DND-41 (cell line): ENCODE measurements around the gene IGLL5.
A peak's percentile ranks its signal among the peaks of the same experiment; 100 is the strongest.

Experiments used
- ATAC-seq: fragments of 200-7000 bp; cut with Tn5 transposase; 3 replicates; pipeline ENCODE4 v1.9.1; 2021; ENCODE audit warnings: low read depth; ENCODE audit not compliant: insufficient read depth
- DNase-seq: peaks from one replicate; pipeline ENCODE4 v3.0.0-alpha.2; 2020
- H2AFZ ChIP-seq: 2 replicates; pipeline ENCODE4 v1.6.0; 2012; ENCODE audit warnings: low read depth, low read length
- H3K27ac ChIP-seq: 2 replicates; pipeline ENCODE4 v1.5.1; 2012; ENCODE audit warnings: low read length, inconsistent platforms
- H3K27me3 ChIP-seq: fragments of 200-600 bp; sonication (generic); 2 replicates; pipeline ENCODE4 v1.6.0; 2012; ENCODE audit warnings: low read length, mild to moderate bottlenecking, inconsistent platforms; ENCODE audit not compliant: insufficient read depth, poor library complexity
- H3K36me3 ChIP-seq: 2 replicates; pipeline ENCODE4 v1.5.1; 2012; ENCODE audit warnings: low read length, inconsistent platforms; ENCODE audit not compliant: insufficient read depth
- H3K4me1 ChIP-seq: 2 replicates; pipeline ENCODE4 v1.5.1; 2012; ENCODE audit warnings: mild to moderate bottlenecking, low read length; ENCODE audit not compliant: insufficient read depth
- H3K4me2 ChIP-seq: 2 replicates; pipeline ENCODE4 v1.6.0; 2012; ENCODE audit warnings: mild to moderate bottlenecking, moderate library complexity, low read length, inconsistent platforms; ENCODE audit not compliant: insufficient read depth
- H3K4me3 ChIP-seq, 2 experiments: fragments of 200-600 bp in 1 of 2; shearing (Covaris generic) in 1 of 2; 2 replicates each; pipeline ENCODE4 v1.5.1; 2012 to 2016; ENCODE audit warnings: inconsistent platforms in 2 of 2, low read length in 2 of 2, mild to moderate bottlenecking in 2 of 2, low read depth in 1 of 2, moderate library complexity in 1 of 2
- H3K79me2 ChIP-seq: 2 replicates; pipeline ENCODE4 v1.6.0; 2012; ENCODE audit warnings: low read length, inconsistent platforms; ENCODE audit not compliant: insufficient read depth
- H3K9ac ChIP-seq: 2 replicates; pipeline ENCODE4 v1.6.0; 2012; ENCODE audit warnings: low read depth, mild to moderate bottlenecking, inconsistent platforms, low read length, moderate library complexity
- H3K9me3 ChIP-seq: 2 replicates; pipeline ENCODE4 v1.5.1; 2012; ENCODE audit warnings: low read length, moderate library complexity, mild to moderate bottlenecking, inconsistent platforms; ENCODE audit not compliant: insufficient read depth, severe bottlenecking
- H4K20me1 ChIP-seq: 2 replicates; pipeline ENCODE4 v1.6.0; 2012; ENCODE audit warnings: low read length; ENCODE audit not compliant: insufficient read depth
- EZH2 ChIP-seq: IDR thresholded peaks from 3 replicates; pipeline ENCODE4 v1.6.1; 2012; ENCODE audit warnings: borderline replicate concordance, low read depth, mild to moderate bottlenecking, moderate library complexity, low read length, inconsistent platforms; ENCODE audit not compliant: severe bottlenecking
- TF ChIP-seq, protein P1 (sequence below): IDR thresholded peaks from 2 replicates; pipeline ENCODE4 v1.5.1; 2012; ENCODE audit warnings: borderline replicate concordance, low read length, moderate library complexity, mild to moderate bottlenecking; ENCODE audit not compliant: poor library complexity, severe bottlenecking; ENCODE audit errors: extremely low read depth

Gene IGLL5

DNA sequence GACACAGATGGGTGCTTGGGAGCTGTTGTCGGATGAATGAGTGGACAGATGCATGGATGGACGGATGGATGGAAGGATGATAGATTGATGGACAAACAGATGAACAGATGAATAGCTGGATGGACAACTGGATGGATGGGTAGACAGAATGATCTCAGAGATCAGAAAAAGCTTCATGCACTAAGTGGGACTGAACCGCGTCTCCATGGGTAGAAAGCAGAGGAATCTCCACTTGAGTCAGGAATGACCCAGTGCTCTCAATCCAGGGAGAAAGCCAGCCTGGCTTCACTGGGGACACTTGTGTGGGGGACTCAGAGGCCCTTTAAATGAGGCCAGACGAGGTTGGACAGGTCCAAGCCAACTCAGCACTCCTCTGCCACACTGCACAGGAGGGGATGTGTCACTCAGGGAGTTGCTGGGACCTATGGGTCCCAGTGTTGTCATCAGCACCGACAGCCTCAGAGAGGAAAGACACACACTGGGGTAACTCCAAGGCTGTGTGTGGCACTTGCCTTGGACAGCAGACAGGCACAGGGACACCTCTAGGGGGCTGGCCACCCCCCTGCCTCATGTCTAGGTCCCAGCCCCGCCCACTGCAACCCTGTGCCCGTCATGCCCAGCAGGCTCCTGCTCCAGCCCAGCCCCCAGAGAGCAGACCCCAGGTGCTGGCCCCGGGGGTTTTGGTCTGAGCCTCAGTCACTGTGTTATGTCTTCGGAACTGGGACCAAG lies 5.6 kb downstream of the IGLL5 start:
- Histone ChIP-seq H3K36me3 (no peaks in the 10 kb centered on the region), H2AFZ (no peak overlapping the region), H3K4me3 (no peak overlapping the region), H3K9ac (peak overlapping the region; percentile 47; the same call in 1 of the 2 replicates), H3K79me2 (no peaks in the 10 kb centered on the region), H4K20me1 (no peaks in the 10 kb centered on the region), H3K27ac (peak overlapping the region; percentile 87), H3K27me3 (no peaks in the 10 kb centered on the region), H3K4me1 (peaks cover 32% of the 10 kb centered on the region), H3K9me3 (no peaks in the 10 kb centered on the region), H3K4me2 (no peak overlapping the region)
- DNase-seq (peak; percentile 32), ATAC-seq (no peak)
- TF ChIP-seq EZH2 = no peak
- TF ChIP-seq, protein P1, sequence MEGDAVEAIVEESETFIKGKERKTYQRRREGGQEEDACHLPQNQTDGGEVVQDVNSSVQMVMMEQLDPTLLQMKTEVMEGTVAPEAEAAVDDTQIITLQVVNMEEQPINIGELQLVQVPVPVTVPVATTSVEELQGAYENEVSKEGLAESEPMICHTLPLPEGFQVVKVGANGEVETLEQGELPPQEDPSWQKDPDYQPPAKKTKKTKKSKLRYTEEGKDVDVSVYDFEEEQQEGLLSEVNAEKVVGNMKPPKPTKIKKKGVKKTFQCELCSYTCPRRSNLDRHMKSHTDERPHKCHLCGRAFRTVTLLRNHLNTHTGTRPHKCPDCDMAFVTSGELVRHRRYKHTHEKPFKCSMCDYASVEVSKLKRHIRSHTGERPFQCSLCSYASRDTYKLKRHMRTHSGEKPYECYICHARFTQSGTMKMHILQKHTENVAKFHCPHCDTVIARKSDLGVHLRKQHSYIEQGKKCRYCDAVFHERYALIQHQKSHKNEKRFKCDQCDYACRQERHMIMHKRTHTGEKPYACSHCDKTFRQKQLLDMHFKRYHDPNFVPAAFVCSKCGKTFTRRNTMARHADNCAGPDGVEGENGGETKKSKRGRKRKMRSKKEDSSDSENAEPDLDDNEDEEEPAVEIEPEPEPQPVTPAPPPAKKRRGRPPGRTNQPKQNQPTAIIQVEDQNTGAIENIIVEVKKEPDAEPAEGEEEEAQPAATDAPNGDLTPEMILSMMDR = no peak

GRCh38 chr22:22893891-22894739 lies 6.5 kb downstream of the IGLL5 start:
- no peaks in the 10 kb centered on the region for H3K79me2 ChIP-seq
- peak overlapping the region; percentile 47 for H3K9ac ChIP-seq
- no peaks in the 10 kb centered on the region for H3K9me3 ChIP-seq
- DNase-seq (peak; percentile 11), ATAC-seq (peak; percentile 52; the same call in 2 of the 3 replicates)
- H2AFZ ChIP-seq = no peak overlapping the region
- H3K27ac ChIP-seq = peak overlapping the region; percentile 87
- no peaks in the 10 kb centered on the region for H3K36me3 ChIP-seq
- H3K4me3 ChIP-seq = no peak overlapping the region; a peak in 1 of 4 replicates
- no peaks in the 10 kb centered on the region for H3K27me3 ChIP-seq
- no peaks in the 10 kb centered on the region for H4K20me1 ChIP-seq
- H3K4me1 ChIP-seq = peaks cover 35% of the 10 kb centered on the region
- TF ChIP-seq, protein P1 = no peak
- no peak for TF ChIP-seq EZH2
- no peak overlapping the region; the same call in 1 of the 2 replicates for H3K4me2 ChIP-seq

DNA sequence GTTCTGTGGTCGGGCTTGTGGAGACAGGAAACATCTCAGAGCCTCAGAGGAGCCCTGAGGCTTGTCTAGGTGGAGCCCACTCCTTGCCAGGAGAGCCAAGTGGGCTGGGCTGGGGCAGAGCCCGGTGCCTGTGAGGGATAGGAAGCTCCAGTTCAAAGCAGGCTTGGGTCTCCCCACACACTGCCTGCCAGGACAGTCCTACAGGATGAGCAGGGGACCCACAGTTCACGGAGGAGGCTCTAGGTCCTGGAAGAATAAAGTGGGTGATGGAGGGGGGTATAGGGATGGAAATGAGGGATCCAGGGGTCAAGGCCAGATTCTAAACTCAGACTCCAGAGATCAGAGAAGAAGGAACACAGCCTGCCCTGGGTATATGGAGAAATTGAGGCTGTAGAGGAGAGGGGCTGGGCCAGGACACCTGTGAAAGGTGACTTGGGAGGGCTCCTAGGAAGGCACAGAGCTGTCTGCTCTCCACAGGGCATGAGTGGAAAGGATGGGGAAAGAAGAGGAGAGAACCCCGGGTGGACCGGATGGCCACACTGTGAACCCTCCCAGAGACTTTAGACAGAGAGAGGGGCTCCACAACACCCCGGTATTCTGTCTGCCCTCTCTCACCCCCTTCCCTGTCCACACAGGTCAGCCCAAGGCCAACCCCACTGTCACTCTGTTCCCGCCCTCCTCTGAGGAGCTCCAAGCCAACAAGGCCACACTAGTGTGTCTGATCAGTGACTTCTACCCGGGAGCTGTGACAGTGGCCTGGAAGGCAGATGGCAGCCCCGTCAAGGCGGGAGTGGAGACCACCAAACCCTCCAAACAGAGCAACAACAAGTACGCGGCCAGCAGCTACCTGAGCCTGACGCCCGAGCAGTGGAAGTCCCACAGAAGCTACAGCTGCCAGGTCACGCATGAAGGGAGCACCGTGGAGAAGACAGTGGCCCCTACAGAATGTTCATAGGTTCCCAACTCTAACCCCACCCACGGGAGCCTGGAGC lies 7.4 kb downstream of the IGLL5 start:
- H2AFZ ChIP-seq = no peak overlapping the region
- H4K20me1 ChIP-seq = no peaks in the 10 kb centered on the region
- H3K9ac ChIP-seq = peak overlapping the region; percentile 47; the same call in 1 of the 2 replicates
- TF ChIP-seq, protein P1 = no peak
- no peak for TF ChIP-seq EZH2
- H3K9me3 ChIP-seq = no peaks in the 10 kb centered on the region
- H3K4me3 ChIP-seq = no peak overlapping the region
- no peaks in the 10 kb centered on the region for H3K79me2 ChIP-seq
- H3K4me2 ChIP-seq = 0 out of 2 replicates have a peak overlapping the region, but pooled peaks have one; percentile 3
- peaks cover 35% of the 10 kb centered on the region for H3K4me1 ChIP-seq
- H3K27ac ChIP-seq = peak overlapping the region; percentile 87
- H3K27me3 ChIP-seq = no peaks in the 10 kb centered on the region
- ATAC-seq (peak; percentile 98), DNase-seq (peak; percentile 91)
- H3K36me3 ChIP-seq = no peaks in the 10 kb centered on the region
